Gastrocnemius medialis (tissue), 4 donors: ENCODE measurements around the gene PRX. TPM values are rescaled to one million over a fixed set of nuclear protein-coding genes. Genes with fewer than 3 reads are reported as not detected.
"Not testable (repeated sequence)": the region's sequence is repeated elsewhere in the genome, so short reads cannot be mapped to it uniquely, and the experiment has no call there.

ENCODE experiments used
- ATAC-seq, 2 donors: fragments of 150-250 bp; one replicate each; pipeline ENCODE4 v1.9.1; 2016
- DNase-seq, 2 donors: peaks; one replicate each; pipeline ENCODE4 v3.0.0-alpha.2; 2019
- H3K27ac ChIP-seq, 4 donors: fragments of 200-600 bp; sonication (generic); 1 replicate in 1 of 4; 2 replicates in 3 of 4; pipeline ENCODE4 v1.5.1; 2016 to 2018; ENCODE audit warnings: mild to moderate bottlenecking in 2 of 4, moderate library complexity in 1 of 4
- H3K27me3 ChIP-seq, 3 donors: fragments of 200-600 bp; sonication (generic) in 2 of 3; 1 replicate in 1 of 3; 2 replicates in 2 of 3; pipeline versions ENCODE4 v1.5.1 to v1.6.0; 2016 to 2019; ENCODE audit warnings: mild to moderate bottlenecking in 1 of 3, moderate library complexity in 1 of 3
- H3K36me3 ChIP-seq, 2 donors: fragments of 200-600 bp; sonication (generic) in 1 of 2; one replicate each; pipeline ENCODE4 v1.5.1; 2017 to 2018
- H3K4me1 ChIP-seq, 2 donors: fragments of 200-600 bp; sonication (generic) in 1 of 2; one replicate each; pipeline ENCODE4 v1.5.1; 2016 to 2017; ENCODE audit warnings: mild to moderate bottlenecking in 2 of 2
- H3K4me3 ChIP-seq, 4 donors: fragments of 200-600 bp; sonication (generic) in 3 of 4; 1 replicate in 1 of 4; 2 replicates in 3 of 4; pipeline ENCODE4 v1.5.1; 2016 to 2019; ENCODE audit warnings: mild to moderate bottlenecking in 2 of 4
- H3K9me3 ChIP-seq, 3 donors: fragments of 200-600 bp; sonication (generic) in 2 of 3; 1 replicate in 1 of 3; 2 replicates in 2 of 3; pipeline ENCODE4 v1.5.1; 2016 to 2019
- POLR2A ChIP-seq, 2 donors: fragments of 450-650 bp; IDR thresholded peaks; one replicate each; pipeline ENCODE4 v1.6.1; 2017; ENCODE audit warnings: antibody characterized with exemption in 2 of 2, mild to moderate bottlenecking in 2 of 2, moderate library complexity in 2 of 2
- in situ Hi-C, 4 donors: fragments of 200-750 bp; cut with MboI; loops; one replicate each; pipeline versions ENCODE4 v1.15.0 to v1.8.0; 2017; ENCODE audit warnings: low sequenced_read_pairs in 4 of 4
- intact Hi-C: fragments of 100-400 bp; cut with DNase I; formaldehyde crosslinking; loops from one replicate; pipeline ENCODE4 v1.15.1; 2023; ENCODE audit warnings: low total_unique reads
- total RNA-seq, 4 donors: library from RNA; depleted of rRNA; stranded (reverse); fragments of >200 nt; gene quantifications; one replicate each; pipeline versions ENCODE4 v1.1.0 to v1.2.3, GENCODE V29; 2016
- TF ChIP-seq, protein P1 (sequence below), 5 experiments: fragments of 450-650 bp in 3 of 5; fragments of 200-600 bp in 2 of 5; sonication (generic) in 2 of 5; IDR thresholded peaks in 4 of 5; conservative IDR thresholded peaks in 1 of 5; 1 replicate in 4 of 5; 2 replicates in 1 of 5; pipeline ENCODE4 v1.5.1; 2016 to 2019; ENCODE audit warnings: antibody characterized with exemption in 5 of 5, mild to moderate bottlenecking in 3 of 5, moderate library complexity in 3 of 5

PRX gene
- total RNA-seq, 4 donors from 2014 or later, result 2.4 to 4.2 (median 3.2) TPM

DNA sequence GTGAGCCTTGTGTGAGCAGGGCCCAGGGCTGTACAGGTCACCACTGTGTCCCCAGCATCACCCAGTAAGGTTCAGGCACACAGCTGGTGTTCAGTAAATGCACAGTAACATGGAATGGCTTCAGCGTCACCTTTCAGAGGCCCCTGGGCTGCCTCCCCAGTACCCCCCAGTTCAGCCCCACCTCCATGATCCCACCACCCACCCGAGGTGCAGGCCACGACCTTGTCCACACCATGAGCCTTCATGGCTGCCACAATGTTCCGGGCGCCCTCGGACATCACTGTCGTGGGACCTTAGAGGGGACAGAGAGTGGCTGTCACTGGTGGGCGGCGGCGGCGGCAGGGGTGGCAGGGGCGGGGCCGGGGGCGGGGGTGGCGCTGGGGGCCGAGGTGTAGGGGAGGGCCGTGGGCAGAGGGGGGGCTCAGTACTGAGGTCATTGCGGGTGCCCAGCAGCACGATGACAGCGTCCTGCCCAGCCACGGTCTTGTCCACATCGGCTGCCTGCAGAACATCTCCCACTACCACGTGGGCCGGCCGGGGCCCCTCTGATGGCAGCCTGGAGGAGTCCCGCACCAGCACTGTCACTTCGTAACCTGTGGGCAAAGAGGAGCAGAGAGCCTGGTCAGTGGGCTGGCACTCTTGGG lies 44.9 kb upstream of the PRX start:
- TF ChIP-seq, protein P1, sequence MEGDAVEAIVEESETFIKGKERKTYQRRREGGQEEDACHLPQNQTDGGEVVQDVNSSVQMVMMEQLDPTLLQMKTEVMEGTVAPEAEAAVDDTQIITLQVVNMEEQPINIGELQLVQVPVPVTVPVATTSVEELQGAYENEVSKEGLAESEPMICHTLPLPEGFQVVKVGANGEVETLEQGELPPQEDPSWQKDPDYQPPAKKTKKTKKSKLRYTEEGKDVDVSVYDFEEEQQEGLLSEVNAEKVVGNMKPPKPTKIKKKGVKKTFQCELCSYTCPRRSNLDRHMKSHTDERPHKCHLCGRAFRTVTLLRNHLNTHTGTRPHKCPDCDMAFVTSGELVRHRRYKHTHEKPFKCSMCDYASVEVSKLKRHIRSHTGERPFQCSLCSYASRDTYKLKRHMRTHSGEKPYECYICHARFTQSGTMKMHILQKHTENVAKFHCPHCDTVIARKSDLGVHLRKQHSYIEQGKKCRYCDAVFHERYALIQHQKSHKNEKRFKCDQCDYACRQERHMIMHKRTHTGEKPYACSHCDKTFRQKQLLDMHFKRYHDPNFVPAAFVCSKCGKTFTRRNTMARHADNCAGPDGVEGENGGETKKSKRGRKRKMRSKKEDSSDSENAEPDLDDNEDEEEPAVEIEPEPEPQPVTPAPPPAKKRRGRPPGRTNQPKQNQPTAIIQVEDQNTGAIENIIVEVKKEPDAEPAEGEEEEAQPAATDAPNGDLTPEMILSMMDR (IDR thresholded peaks at IDR 0.05 in 4 of 5, conservative IDR thresholded peaks at IDR 0.05 in 1 of 5), result no peak
- TF ChIP-seq POLR2A (IDR thresholded peaks at IDR 0.05), result no peak
- H3K9me3 ChIP-seq, result no peaks in the 10 kb centered on the region
- H3K4me1 ChIP-seq, result no peaks in the 10 kb centered on the region
- H3K4me3 ChIP-seq, result no peak overlapping the region
- no peak for ATAC-seq
- no peak overlapping the region for H3K27ac ChIP-seq
- DNase-seq, result no peak
- intact Hi-C loops, result no loop called here
- in situ Hi-C loops, result no loop called here
- peaks cover 0 to 24% of the 10 kb centered on the region in 2 donors for H3K36me3 ChIP-seq
- no peaks in the 10 kb centered on the region for H3K27me3 ChIP-seq

DNA sequence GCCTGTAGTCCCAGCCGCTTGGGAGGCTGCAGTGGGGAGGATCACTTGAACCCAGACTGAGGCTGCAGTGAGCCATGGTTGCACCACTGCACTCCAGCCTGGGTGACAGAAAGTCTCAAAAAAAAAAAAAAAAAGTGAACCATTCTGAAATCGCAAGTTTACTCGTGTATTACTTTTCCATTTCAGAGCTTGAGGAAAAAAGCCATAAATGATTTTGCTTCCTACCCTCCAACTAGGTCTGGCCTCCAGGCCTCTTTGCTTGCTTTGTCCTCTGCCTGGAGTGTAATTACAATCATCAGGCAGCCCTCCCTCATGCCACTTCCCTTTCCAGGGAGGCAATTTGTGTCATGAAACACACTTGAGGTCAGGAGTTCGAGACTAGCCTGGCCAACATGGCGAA lies 43.9 kb upstream of the PRX start:
- Histone ChIP-seq H3K27me3 (no peaks in the 10 kb centered on the region), H3K27ac (no peak overlapping the region), H3K36me3 (peaks cover 0 to 24% of the 10 kb centered on the region in 2 donors), H3K4me1 (no peaks in the 10 kb centered on the region), H3K9me3 (no peaks in the 10 kb centered on the region), H3K4me3 (no peak overlapping the region)
- ATAC-seq, result no peak
- intact Hi-C loops, result no loop called here
- no peak for DNase-seq
- no peak for TF ChIP-seq POLR2A (IDR thresholded peaks at IDR 0.05)
- TF ChIP-seq, protein P1 (IDR thresholded peaks at IDR 0.05 in 4 of 5, conservative IDR thresholded peaks at IDR 0.05 in 1 of 5), result no peak
- in situ Hi-C loops, result no loop called here

- intact Hi-C loops, DNase-seq, H3K27me3 ChIP-seq, H3K4me3 ChIP-seq, H3K9me3 ChIP-seq, H3K27ac ChIP-seq, ATAC-seq, in situ Hi-C loops, H3K4me1 ChIP-seq: not testable (repeated sequence)
- H3K36me3 ChIP-seq, result peaks cover 0 to 35% of the 10 kb centered on the region in 2 donors
Observed at GRCh38 chr19:40453943-40454342, 40.8 kb upstream of the PRX start.

- no peak overlapping the region for H3K27ac ChIP-seq
- no peaks in the 10 kb centered on the region for H3K4me1 ChIP-seq
- H3K4me3 ChIP-seq, result no peak overlapping the region
- DNase-seq, result no peak
- no peak for ATAC-seq
- intact Hi-C loops, result no loop called here
- in situ Hi-C loops, result no loop called here
- no peak for TF ChIP-seq POLR2A (IDR thresholded peaks at IDR 0.05)
- TF ChIP-seq, protein P1 (IDR thresholded peaks at IDR 0.05 in 4 of 5, conservative IDR thresholded peaks at IDR 0.05 in 1 of 5), result no peak
- H3K36me3 ChIP-seq, result peaks cover 0 to 36% of the 10 kb centered on the region in 2 donors
- no peaks in the 10 kb centered on the region for H3K27me3 ChIP-seq
- no peaks in the 10 kb centered on the region for H3K9me3 ChIP-seq
Observed at GRCh38 chr19:40453151-40453735, 40.1 kb upstream of the PRX start.

DNA sequence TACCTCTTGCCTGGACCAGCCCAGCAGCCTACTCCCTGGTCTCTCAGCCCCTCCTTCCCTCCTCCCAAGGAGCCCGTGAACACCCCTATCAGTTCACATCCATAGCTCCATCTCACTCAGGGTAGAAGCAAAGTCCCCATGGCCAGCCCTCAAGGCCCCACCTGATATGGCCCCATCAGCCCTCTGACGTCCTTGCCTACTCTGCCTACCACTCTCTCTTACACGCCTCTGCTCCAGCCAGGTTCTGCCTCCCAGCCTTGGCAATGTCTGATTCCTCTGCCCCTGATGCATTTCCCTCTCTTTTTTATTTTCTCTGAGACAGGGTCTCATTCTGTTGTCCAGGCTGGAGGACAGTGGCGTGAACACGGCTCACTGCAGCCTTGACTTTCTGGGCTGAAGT lies 38.8 kb upstream of the PRX start:
- Histone ChIP-seq H3K27me3 (no peaks in the 10 kb centered on the region), H3K4me1 (no peaks in the 10 kb centered on the region), H3K9me3 (no peaks in the 10 kb centered on the region), H3K27ac (no peak overlapping the region), H3K36me3 (peaks cover 0 to 33% of the 10 kb centered on the region in 2 donors), H3K4me3 (no peak overlapping the region)
- in situ Hi-C loops (no loop called here), intact Hi-C loops (no loop called here)
- DNase-seq, result no peak
- no peak for ATAC-seq
- no peak for TF ChIP-seq POLR2A (IDR thresholded peaks at IDR 0.05)
- TF ChIP-seq, protein P1 (IDR thresholded peaks at IDR 0.05 in 4 of 5, conservative IDR thresholded peaks at IDR 0.05 in 1 of 5), result no peak
